ENCODE results near the gene MUCL3. TPM values are rescaled to one million over a fixed set of nuclear protein-coding genes. Genes with fewer than 3 reads are reported as not detected.

The MUCL3 gene
- total and polyA plus RNA-seq, 2 of the 8 experiments (the other 6 are each of a cell fraction or from before 2014, with no cell fraction given), result 0.15 to 0.37 TPM

DNA sequence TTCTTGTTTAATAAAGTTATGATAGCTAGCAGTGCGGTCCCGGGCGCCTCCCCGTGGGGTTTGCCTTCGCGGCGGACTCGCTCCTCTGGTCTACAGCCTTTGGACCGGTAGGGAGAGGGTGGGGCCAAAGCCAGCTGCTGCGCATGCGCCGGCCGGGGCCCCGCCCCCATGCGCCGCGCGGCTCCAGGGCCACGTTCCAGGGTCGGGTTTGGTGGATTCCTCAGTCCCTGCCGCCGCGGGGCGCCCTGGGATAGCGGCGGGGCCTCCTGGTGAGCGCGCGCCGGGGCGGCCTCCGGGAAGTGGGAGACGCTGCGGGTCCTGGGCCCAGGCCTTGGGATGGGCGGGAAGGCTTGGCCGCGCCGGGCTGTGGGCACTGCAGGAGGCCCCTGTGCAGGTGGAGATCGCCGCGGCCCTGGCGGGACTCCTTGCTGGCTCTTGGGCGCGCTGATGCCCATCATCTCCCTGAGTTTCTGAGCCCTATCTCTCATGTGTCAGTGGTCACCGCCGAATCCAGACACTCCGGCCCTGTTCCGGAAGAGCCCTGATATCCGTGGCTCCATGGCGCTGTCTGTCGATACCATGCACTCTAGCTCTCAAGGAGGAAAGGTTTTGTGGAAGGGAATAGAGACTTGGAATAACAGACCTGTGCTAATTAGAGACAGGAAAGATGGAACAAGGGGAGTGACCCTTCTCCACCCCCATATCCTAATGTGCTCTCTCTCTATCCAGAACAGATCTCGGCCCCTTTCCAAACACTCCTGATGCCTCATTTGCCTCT is 26.5 kb upstream of the MUCL3 start, which contains the start of gene VARS2 (continued):
- TF ChIP-seq RAD21 (IDR thresholded peaks at IDR 0.05 in 1 of 2, conservative IDR thresholded peaks at IDR 0.05 in 1 of 2; ENCODE audit: low read depth in 2 of 2, low read length in 2 of 2), result 0 out of 4 replicates have a peak, but pooled peaks of 1 of the 2 experiments have one; percentile 8
- TF ChIP-seq SIN3A (conservative IDR thresholded peaks at IDR 0.05 in 1 of 2, IDR thresholded peaks at IDR 0.05 in 1 of 2; ENCODE audit: low read depth in 1 of 2, low read length in 2 of 2), result no peak
- peak; percentile 63 for TF ChIP-seq TEAD4 (IDR thresholded peaks at IDR 0.05; ENCODE audit: low read depth, low read length)
- peak; percentile 79 for TF ChIP-seq KDM4A (IDR thresholded peaks at IDR 0.05; ENCODE audit: low read depth, low read length, severe bottlenecking)
- TF ChIP-seq, protein P1, sequence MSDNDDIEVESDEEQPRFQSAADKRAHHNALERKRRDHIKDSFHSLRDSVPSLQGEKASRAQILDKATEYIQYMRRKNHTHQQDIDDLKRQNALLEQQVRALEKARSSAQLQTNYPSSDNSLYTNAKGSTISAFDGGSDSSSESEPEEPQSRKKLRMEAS (IDR thresholded peaks at IDR 0.05), result peak; percentile 45; the same call in 1 of the 2 replicates
- TF ChIP-seq SAP30 (IDR thresholded peaks at IDR 0.05; ENCODE audit: insufficient read depth, insufficient replicate concordance, low read length), result no peak
- peak in 1 of 2 experiments; percentile 74; a peak in 2 of 3 replicates for TF ChIP-seq POLR2A (IDR thresholded peaks at IDR 0.05; ENCODE audit: control extremely low read depth in 1 of 2, low read depth in 2 of 2, low read length in 2 of 2)
- TF ChIP-seq BCL11A (IDR thresholded peaks at IDR 0.05; ENCODE audit: low read depth in 2 of 2, low read length in 2 of 2), result no peak
- TF ChIP-seq, protein P2, sequence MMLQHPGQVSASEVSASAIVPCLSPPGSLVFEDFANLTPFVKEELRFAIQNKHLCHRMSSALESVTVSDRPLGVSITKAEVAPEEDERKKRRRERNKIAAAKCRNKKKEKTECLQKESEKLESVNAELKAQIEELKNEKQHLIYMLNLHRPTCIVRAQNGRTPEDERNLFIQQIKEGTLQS (IDR thresholded peaks at IDR 0.05; ENCODE audit: insufficient read depth, low read depth, low read length), result peak; percentile 44; the same call in 1 of the 2 replicates
- no peak for TF ChIP-seq SP1 (IDR thresholded peaks at IDR 0.05; ENCODE audit: low read depth, low read length)
- TF ChIP-seq TAF1 (IDR thresholded peaks at IDR 0.05; ENCODE audit: low read depth, low read length), result peak; percentile 47; the same call in 1 of the 2 replicates
- no peak for TF ChIP-seq RNF2 (IDR thresholded peaks at IDR 0.05; ENCODE audit: borderline replicate concordance, low read depth, low read length, missing control alignments, poor library complexity, severe bottlenecking)
- TF ChIP-seq CBX8 (IDR thresholded peaks at IDR 0.05; ENCODE audit: borderline replicate concordance, low read depth, low read length), result no peak

All from H1 (cell line).